ENCODE data around the gene PRKCE.

- TF ChIP-seq CTCF (IDR thresholded peaks at IDR 0.05) = no peak
- TF ChIP-seq SIN3A (IDR thresholded peaks at IDR 0.05; ENCODE audit: borderline replicate concordance, insufficient read depth, low read depth, low read length) = no peak
These were observed 290.8 kb downstream of the PRKCE start for GRCh38 chr2:45942237-45942738.
